Measurements from ENCODE around the gene LRRC63.
"Not testable (repeated sequence)": the region's sequence is repeated elsewhere in the genome, so short reads cannot be mapped to it uniquely, and the experiment has no call there.

LRRC63 gene, protein sequence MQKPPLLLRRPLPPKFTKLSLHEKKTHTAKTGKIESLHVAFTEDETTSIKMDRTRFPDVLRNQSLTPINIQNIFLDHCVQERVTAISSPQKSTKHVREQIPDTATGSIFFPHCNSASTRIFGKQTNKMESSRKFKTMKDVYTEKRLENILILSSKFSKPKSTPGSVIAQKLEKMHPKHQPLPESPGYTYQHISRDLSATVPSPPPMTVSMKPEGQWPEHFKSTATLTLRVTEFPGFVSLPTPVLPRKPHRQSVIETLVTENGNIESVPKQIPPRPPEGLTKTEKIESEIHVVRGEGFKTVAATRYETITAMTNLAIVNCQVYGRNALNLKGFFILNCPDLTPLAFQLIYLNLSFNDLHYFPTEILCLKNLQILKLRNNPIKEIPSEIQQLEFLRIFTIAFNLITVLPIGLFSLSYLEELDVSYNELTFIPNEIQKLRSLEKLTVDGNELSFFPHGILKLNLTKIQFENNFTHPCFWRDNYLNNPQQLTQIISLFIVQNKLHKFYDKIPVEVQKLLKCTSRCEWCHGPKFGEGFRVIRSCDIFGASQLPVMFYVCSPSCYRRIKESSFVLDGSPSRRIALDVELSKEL

GRCh38 chr13:46211483-46212351, at the start of gene LRRC63:
LRRC63 (plus strand) TSS chr13:46211928; CDS start chr13:46213035, 1,107 bp downstream.
- no peak for DNase-seq (ENCODE audit: low read depth)

DNA sequence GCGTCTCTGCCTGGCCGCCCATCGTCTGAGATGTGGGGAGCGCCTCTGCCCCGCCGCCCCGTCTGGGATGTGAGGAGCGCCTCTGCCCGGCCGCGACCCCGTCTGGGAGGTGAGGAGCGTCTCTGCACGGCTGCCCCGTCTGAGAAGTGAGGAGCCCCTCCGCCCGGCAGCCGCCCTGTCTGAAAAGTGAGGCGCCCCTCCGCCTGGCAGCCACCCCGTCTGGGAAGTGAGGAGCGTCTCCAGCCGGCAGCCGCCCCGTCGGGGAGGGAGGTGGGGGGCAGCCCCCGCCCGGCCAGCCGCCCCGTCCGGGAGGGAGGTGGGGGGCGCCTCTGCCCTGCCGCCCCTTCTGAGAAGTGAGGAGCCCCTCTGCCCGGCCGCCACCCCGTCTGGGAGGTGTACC, 49.0 kb upstream of the LRRC63 start:
- DNase-seq (ENCODE audit: low read depth), result not testable (repeated sequence)

DNA sequence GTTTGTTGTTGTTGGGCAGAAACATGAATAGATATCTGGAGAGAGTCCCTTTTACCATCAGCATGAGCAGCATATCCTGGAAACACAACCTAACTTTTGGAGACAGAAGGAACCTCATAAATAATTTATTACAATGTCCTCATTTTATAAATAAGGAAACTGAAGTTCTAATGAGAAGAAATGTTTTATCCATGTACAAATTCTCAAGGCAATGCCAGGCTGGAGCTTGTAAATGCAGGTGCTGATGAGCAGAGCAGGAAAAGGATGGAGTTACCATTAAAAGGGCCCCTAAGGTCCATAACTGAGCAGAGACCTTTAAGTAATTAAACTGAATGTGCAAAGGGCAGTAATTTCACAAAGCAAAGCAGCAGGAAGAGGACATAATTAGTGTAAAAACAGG, 47.1 kb upstream of the LRRC63 start:
- DNase-seq (ENCODE audit: low read depth), result no peak

GRCh38 chr13:46165485-46166223, 46.1 kb upstream of the LRRC63 start:
- DNase-seq (ENCODE audit: low read depth), result no peak

DNA sequence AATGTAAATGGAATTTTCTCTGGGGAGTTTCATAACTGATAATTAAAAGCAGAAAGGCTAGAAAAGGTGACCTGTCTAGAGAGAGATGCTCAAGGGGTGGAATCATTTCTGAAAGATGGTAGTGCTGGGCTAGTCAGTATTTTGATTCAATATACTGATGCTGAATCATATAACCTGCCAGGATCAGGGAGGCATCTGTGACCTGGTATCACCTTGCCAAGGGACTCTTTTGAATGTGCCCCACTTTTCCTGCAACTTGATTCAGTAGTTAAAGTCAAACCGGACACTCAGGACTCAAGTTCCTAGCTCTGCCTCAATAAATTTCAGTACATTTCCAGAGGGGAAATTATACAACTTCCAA, 45.5 kb upstream of the LRRC63 start:
- DNase-seq (ENCODE audit: low read depth), result no peak

DNA sequence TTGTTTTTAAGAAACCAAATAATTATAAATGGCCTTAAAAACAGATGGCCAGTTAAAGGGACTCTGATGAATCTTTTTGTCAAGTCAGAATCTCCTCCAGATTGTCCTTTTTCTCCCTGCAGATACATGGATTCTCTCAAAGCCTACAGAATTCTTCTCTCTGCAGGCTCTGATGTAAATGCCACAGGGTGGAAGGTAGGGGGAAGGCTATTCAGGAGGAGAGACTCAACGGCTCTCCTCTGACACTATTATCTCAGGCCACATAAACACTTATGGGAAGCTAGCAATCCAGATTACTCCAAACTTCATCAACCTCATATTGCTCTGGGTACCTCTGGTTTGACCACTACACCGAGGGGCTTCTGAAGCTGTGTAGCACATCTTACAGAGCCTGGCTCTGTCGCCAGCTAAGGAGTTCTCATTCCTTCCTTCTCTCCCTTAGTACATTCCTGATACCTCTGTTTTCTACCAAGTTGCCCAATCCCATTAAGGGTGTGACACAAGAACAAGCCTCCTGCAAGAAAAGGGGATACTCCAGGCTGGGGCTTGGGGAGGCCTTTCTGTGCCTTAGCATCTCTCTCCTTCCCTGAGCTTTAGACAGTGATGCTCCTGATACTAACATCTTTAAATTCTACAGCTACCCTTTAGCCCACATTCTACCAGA, 44.6 kb upstream of the LRRC63 start:
- DNase-seq (ENCODE audit: low read depth), result no peak

GRCh38 chr13:46168341-46168740, 43.4 kb upstream of the LRRC63 start:
- no peak for DNase-seq (ENCODE audit: low read depth)

GRCh38 chr13:46168783-46169182, 42.9 kb upstream of the LRRC63 start:
- no peak for DNase-seq (ENCODE audit: low read depth)

- no peak for DNase-seq (ENCODE audit: low read depth)
Measured at GRCh38 chr13:46169758-46170157, 42.0 kb upstream of the LRRC63 start.

GRCh38 chr13:46170268-46170667, 41.5 kb upstream of the LRRC63 start:
- DNase-seq (ENCODE audit: low read depth), result no peak

DNA sequence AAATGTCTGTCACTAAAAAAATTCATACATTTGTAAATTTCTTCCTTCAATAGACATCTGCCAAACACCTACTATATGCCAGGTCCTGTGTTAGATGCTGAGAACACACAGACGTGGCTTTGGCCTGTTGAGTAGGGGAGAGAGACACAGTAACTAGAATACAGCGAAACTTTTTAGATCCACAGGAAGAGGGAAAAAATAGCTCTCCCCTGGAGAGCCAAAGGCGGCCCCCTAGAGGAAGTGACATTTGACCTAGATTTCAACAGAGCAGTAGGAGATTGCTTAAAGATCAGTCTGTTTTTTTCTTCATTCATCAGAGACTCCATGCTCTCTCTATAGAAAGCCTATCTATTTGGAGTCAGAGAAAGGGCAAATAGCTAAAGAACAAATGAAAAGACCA, 41.0 kb upstream of the LRRC63 start:
- no peak for DNase-seq (ENCODE audit: low read depth)

DNA sequence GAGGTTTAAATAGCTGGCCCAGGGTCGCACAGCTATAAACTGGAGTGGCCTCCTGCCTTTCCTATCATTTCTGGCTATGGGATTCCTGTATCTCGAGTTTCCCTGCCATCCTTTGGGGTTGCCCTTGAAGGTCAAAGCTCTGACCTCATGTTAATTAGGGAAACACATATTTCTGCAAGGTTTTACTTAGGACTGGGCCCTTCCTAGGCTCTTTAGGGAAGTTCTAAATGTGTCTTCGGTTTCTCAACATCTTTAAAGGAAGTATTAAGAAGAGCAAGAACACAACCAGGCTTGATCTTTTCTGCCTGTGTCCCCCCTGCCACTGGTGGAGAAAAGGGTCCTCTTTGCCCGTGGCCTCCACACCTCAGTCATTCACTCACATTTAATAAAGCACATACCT, 40.5 kb upstream of the LRRC63 start:
- DNase-seq (ENCODE audit: low read depth), result no peak

GRCh38 chr13:46171739-46172138, 40.0 kb upstream of the LRRC63 start:
- DNase-seq (ENCODE audit: low read depth), result no peak

DNA sequence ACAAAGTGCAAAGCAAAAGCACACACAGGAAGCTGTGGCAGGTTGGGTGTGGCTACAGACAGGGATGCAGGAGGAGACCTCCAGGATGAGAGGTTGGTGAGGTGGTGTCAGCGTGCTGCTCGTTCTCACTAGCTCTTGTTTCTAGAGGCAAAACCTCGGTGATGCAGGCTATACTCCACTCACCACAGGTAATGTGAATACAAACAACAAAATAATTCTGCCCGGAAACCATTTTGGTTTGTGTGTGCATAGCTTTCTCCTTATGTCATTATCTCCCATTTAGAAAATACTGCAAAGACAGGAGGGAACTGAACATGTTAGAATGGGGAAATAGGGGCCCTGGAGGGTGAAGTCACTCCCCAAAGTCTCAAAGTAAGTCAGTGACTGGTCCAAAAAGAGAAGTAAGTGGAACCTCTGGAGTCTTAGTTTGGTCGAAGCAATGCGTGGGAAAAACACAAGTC, 39.2 kb upstream of the LRRC63 start:
- DNase-seq (ENCODE audit: low read depth), result no peak

DNA sequence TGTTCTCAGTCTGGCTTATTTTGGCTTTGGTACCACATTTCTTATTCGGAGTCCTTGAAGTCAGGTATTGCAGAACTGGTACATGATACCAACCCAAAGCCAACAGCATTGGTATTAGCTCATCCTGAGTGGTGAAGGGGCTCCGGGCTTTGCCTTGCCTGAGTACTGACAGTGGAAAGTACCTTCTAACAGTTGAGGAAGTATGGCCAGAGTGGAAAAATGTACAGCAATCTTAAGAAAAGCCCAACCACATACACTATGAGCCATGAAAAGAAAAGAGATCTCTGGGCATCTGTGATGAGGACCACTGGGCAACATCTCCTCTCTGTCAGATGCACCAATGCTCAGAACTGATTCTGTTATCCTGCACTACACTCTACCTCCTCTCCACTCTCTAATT, 38.1 kb upstream of the LRRC63 start:
- DNase-seq (ENCODE audit: low read depth), result no peak

GRCh38 chr13:46176756-46177155, 35.0 kb upstream of the LRRC63 start:
- no peak for DNase-seq (ENCODE audit: low read depth)

DNA sequence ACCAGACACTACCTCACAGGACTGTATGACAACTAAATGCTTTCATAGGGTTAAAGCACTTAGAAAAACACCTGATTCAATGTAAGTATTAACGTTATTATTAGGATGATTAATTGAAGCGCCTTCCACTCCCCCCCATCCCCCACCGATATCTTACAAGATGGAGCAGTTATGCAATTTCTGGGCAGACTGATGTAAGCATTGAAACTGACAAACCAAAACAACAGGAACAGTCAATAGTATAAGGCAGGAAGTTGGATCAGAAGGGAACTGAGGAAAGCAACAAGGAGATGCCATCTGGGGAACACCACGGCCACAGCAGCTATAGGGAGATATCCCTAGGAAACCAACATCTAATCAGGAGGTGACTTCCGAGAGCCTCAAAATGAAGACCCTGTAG, 33.6 kb upstream of the LRRC63 start:
- no peak for DNase-seq (ENCODE audit: low read depth)

- no peak for DNase-seq (ENCODE audit: low read depth)
Measured at GRCh38 chr13:46178821-46179220, 32.9 kb upstream of the LRRC63 start.

GRCh38 chr13:46179491-46179908, 32.2 kb upstream of the LRRC63 start:
- no peak for DNase-seq (ENCODE audit: low read depth)

DNA sequence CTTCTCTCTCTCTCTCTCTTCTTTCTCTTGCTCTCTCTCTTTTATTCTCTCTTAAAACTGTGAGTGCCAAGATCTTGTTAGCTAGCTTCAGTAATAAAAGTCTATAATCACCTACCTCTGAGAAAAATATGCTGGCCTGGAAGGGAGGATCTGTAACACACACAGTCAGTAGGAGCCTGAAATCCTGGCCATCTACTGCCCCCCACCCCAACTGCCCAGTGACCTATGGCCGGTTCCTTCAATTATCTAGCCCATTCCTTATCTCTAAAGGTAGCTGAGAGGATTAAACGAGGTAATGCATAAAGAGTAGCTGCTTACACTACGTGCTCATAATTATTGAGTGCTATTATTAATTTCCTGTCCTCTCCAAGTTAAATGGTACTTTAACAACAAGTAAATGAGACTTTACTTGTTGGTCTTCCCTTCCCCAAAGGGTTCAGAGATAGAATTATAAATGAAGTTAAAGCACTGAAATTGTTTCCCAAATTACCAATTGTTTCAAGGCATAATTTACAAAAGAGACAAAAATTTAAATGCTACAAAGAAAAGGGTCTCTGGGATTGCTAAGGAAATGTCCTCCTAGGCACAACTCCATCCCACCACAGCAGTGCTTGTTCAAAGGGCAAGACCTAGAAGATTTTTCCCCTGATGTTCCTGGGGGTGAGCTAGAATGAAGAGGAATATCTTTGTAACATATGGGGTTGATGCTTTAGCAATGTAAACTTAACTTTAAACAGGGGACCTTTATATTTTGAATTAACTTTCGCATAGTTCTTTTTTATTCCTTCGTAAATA, 31.6 kb upstream of the LRRC63 start:
- no peak for DNase-seq (ENCODE audit: low read depth)

DNA sequence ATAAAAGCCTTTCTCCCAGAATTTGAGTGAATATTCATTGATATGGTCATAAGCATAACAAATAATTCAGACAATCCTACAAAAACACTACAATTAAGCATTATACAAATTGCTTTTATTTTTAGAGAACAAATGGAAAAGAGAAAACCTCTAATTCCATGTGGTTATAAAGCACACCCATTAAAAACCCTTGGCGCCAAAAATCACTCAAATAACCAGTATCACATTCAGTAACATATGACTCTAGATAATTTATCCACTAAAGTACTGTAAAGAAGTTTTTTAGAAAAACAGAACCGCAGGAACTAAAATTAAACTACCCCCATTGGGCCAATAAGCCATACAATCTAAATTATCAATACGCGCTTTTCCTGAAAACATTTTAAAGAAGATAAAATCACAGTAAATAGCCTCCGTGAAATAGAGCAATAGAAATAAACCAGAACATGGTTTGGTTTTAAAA, 30.3 kb upstream of the LRRC63 start:
- no peak for DNase-seq (ENCODE audit: low read depth)

All from GM04503 (cell line).